ENCODE results near the gene KRT36. TPM values are rescaled to one million over a fixed set of nuclear protein-coding genes. Genes with fewer than 3 reads are reported as not detected.

The KRT36 gene
- total and polyA plus RNA-seq, 2 donors (not counting 3 experiments of a cell fraction or from before 2014, with no cell fraction given): 0.04 TPM; not detected in 1

- no peak overlapping the region for H3K4me3 ChIP-seq (replicated peaks in 1 of 3; ENCODE audit: insufficient read depth in 1 of 3, low read depth in 1 of 3, low read length in 3 of 3)
- POLR2A ChIA-PET: no interaction called here
- no peaks in the 10 kb centered on the region for H3K9me1 ChIP-seq (replicated peaks; ENCODE audit: control insufficient read depth, extremely low read depth, insufficient read depth, low read length)
- dilution Hi-C loops (cut with MboI; ENCODE audit: extremely low pct_ligation_motif_present, low sequenced_read_pairs) (no loop called here), intact Hi-C loops (cut with micrococcal nuclease) (no loop called here)
- H3K27ac ChIP-seq (ENCODE audit: insufficient read depth, low read depth, low read length): no peak overlapping the region
- CTCF ChIA-PET: interaction anchor here (1.0 to 1.4 kb wide), 4 partner anchors 8 to 151 kb away, joined by 3 to 5 read pairs (median 4); no protein-coding TSS in a partner anchor
- no peaks in the 10 kb centered on the region for H3K4me1 ChIP-seq (ENCODE audit: control insufficient read depth, extremely low read depth, insufficient read depth, low read length)
- no peak overlapping the region for H3K4me2 ChIP-seq (ENCODE audit: insufficient read depth, low read length)
- DNase-seq (ENCODE audit: low read depth, low spot score): no peak
- no peaks in the 10 kb centered on the region for H3K79me2 ChIP-seq (ENCODE audit: control insufficient read depth, insufficient read depth, low read length)
- H3K36me3 ChIP-seq (ENCODE audit: control insufficient read depth in 2 of 2, extremely low read depth in 1 of 2, insufficient read depth in 2 of 2, low read length in 2 of 2): no peaks in the 10 kb centered on the region
- no peaks in the 10 kb centered on the region for H3K27me3 ChIP-seq (ENCODE audit: control insufficient read depth in 2 of 2, insufficient read depth in 2 of 2, low read length in 2 of 2)
- FAIRE-seq: no peak
- no peak overlapping the region for H3K9ac ChIP-seq (replicated peaks; ENCODE audit: extremely low read depth, insufficient read depth, low read length)
- H2AFZ ChIP-seq (ENCODE audit: low read depth, low read length): no peak overlapping the region
- no peaks in the 10 kb centered on the region for H3K9me3 ChIP-seq (replicated peaks; ENCODE audit: control insufficient read depth, insufficient read depth, low read length)
- H4K20me1 ChIP-seq (replicated peaks; ENCODE audit: control insufficient read depth, extremely low read depth, insufficient read depth, low read length): no peaks in the 10 kb centered on the region
- no TSS peak for BruUV-seq (replicated peaks)
- TF ChIP-seq EZH2 (IDR thresholded peaks at IDR 0.05; ENCODE audit: borderline replicate concordance, low read depth, low read length, severe bottlenecking): no peak
- no peak for TF ChIP-seq FOS (IDR thresholded peaks at IDR 0.05; ENCODE audit: borderline replicate concordance, insufficient read depth, low read length)
- TF ChIP-seq JUN (IDR thresholded peaks at IDR 0.05; ENCODE audit: borderline replicate concordance, insufficient read depth, insufficient read length, low read depth): no peak
- no peak for TF ChIP-seq POLR2AphosphoS5 (IDR thresholded peaks at IDR 0.05; ENCODE audit: insufficient read depth, low read depth, low read length)
- no peak for TF ChIP-seq MYC (IDR thresholded peaks at IDR 0.05; ENCODE audit: low read depth, low read length)
- TF ChIP-seq, protein P1, sequence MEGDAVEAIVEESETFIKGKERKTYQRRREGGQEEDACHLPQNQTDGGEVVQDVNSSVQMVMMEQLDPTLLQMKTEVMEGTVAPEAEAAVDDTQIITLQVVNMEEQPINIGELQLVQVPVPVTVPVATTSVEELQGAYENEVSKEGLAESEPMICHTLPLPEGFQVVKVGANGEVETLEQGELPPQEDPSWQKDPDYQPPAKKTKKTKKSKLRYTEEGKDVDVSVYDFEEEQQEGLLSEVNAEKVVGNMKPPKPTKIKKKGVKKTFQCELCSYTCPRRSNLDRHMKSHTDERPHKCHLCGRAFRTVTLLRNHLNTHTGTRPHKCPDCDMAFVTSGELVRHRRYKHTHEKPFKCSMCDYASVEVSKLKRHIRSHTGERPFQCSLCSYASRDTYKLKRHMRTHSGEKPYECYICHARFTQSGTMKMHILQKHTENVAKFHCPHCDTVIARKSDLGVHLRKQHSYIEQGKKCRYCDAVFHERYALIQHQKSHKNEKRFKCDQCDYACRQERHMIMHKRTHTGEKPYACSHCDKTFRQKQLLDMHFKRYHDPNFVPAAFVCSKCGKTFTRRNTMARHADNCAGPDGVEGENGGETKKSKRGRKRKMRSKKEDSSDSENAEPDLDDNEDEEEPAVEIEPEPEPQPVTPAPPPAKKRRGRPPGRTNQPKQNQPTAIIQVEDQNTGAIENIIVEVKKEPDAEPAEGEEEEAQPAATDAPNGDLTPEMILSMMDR (IDR thresholded peaks at IDR 0.05; ENCODE audit: extremely low read depth in 1 of 2, insufficient read depth in 1 of 2, low read depth in 1 of 2, low read length in 2 of 2): no peak
- TF ChIP-seq MAX (IDR thresholded peaks at IDR 0.05; ENCODE audit: insufficient read depth, insufficient read length): no peak
- no peak for TF ChIP-seq POLR2A (IDR thresholded peaks at IDR 0.05; ENCODE audit: low read depth, low read length)
Observed at GRCh38 chr17:41511716-41512115, 22.0 kb upstream of the KRT36 start.

Data from endothelial cell of umbilical vein (primary cell).